Measurements from ENCODE around the gene LSR. TPM values are rescaled to one million over a fixed set of nuclear protein-coding genes. Genes with fewer than 3 reads are reported as not detected.

The LSR gene
- total RNA-seq, 1 donor from 2014 or later: 78.5 TPM

DNA sequence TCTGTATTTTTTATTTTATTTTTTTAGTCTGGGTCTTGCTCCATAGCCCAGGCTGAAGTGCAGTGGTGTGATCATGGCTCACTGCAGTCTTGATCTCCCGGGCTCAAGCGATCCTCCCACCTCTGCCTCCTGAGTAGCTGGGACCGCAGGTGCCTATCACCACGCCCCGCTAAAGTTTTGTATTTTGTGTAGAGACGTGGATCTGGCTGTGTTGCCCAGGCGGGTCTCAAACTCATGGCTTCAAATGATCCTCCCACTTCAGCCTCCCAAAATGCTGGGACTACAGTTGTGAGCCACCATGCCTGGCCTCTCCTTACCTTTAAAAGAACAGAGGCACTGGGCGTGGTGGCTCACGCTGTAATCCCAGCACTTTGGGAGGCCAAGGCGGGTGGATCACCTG is 38.9 kb downstream of the LSR start:
- no peak for TF ChIP-seq CTCF (conservative IDR thresholded peaks at IDR 0.05)

GRCh38 chr19:35288331-35288730 is 39.5 kb downstream of the LSR start:
- TF ChIP-seq CTCF (conservative IDR thresholded peaks at IDR 0.05): no peak
- Mint-ChIP-seq H3K27ac (no peak overlapping the region), H3K9me3 (no peaks in the 10 kb centered on the region), H3K4me1 (ENCODE audit: unreplicated experiment) (no peaks in the 10 kb centered on the region), H3K36me3 (no peaks in the 10 kb centered on the region), H3K27me3 (peaks cover 8% of the 10 kb centered on the region), H3K4me3 (no peak overlapping the region)
- no peak for DNase-seq (ENCODE audit: extremely low spot score, unreplicated experiment)

More for the DNA sequence above, 38.9 kb downstream of the LSR start:
- Mint-ChIP-seq H3K4me3 (no peak overlapping the region), H3K4me1 (ENCODE audit: unreplicated experiment) (no peaks in the 10 kb centered on the region), H3K36me3 (no peaks in the 10 kb centered on the region), H3K27ac (no peak overlapping the region), H3K27me3 (peaks cover 13% of the 10 kb centered on the region), H3K9me3 (no peaks in the 10 kb centered on the region)
- DNase-seq (ENCODE audit: extremely low spot score, unreplicated experiment): no peak

GRCh38 chr19:35288906-35289305 is 40.1 kb downstream of the LSR start:
- Mint-ChIP-seq H3K27ac (no peak overlapping the region), H3K9me3 (no peaks in the 10 kb centered on the region), H3K27me3 (peaks cover 6% of the 10 kb centered on the region), H3K4me3 (no peak overlapping the region), H3K36me3 (no peaks in the 10 kb centered on the region), H3K4me1 (ENCODE audit: unreplicated experiment) (no peaks in the 10 kb centered on the region)
- DNase-seq (ENCODE audit: extremely low spot score, unreplicated experiment): no peak
- no peak for TF ChIP-seq CTCF (conservative IDR thresholded peaks at IDR 0.05)

DNA sequence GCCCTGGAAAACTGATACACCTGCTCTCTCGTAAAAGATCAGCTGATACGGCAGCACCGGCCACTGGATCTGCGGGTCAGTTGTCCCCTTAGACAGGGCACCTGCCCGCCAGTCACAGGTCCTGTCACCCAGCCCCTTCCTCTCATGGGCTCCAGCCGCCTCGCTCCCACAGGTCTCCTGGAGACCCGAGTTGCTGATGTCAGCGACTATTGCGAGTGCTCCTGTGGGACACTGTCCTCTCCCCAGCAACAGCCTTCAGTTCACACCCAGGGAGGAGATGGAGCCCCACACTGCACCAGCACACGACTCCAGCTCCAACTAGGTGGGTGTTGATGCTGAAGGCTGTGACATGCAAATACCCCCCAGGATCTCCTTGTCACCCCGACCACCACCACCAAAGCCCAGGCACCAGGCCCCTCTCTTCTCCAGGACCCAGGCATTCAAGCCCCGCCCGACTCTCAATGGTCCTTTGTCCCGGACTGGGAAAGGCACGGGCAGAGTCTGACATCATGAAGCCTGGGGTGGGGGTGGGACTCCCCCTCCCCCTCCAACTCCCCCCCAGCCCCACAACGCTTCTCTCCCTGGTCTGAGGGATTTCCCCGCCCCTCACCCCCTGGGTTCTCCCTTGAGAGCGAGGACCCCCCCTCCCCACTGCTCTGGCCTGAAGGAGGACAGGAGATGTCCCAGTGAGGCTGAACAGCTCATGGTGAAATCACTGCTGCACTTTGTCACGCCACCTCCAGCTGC is 41.8 kb downstream of the LSR start:
- no peak for TF ChIP-seq CTCF (conservative IDR thresholded peaks at IDR 0.05)
- H3K4me3 Mint-ChIP-seq: no peak overlapping the region
- no peaks in the 10 kb centered on the region for H3K9me3 Mint-ChIP-seq
- H3K4me1 Mint-ChIP-seq (ENCODE audit: unreplicated experiment): no peaks in the 10 kb centered on the region
- no peak overlapping the region for H3K27ac Mint-ChIP-seq
- H3K36me3 Mint-ChIP-seq: no peaks in the 10 kb centered on the region
- peaks cover 10% of the 10 kb centered on the region for H3K27me3 Mint-ChIP-seq
- DNase-seq (ENCODE audit: extremely low spot score, unreplicated experiment): no peak

DNA sequence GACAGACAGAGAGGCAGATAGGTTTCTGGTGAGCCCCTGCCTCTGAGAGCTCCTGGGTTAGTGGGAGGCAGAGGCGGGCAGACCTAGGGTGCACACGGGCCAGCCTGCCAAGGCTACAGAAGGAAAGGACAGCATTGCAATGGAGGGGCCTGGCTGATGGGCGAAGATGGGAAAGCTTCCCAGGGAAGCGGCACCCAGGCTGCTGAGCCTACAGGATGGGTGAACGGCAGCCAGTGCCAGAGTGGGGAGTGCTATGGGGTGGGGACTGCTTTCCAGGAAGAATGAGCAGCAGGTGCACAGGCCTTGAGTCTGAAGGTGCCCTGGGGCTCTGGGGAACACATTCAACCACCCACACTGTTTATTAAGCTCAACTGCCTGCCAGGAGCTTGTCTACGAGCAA is 42.5 kb downstream of the LSR start:
- Mint-ChIP-seq H3K4me1 (ENCODE audit: unreplicated experiment) (no peaks in the 10 kb centered on the region), H3K9me3 (no peaks in the 10 kb centered on the region), H3K4me3 (no peak overlapping the region), H3K36me3 (no peaks in the 10 kb centered on the region), H3K27ac (no peak overlapping the region), H3K27me3 (peaks cover 10% of the 10 kb centered on the region)
- DNase-seq (ENCODE audit: extremely low spot score, unreplicated experiment): no peak
- no peak for TF ChIP-seq CTCF (conservative IDR thresholded peaks at IDR 0.05)

All from type B pancreatic cell (in vitro differentiated cells).